ENCODE measurements around the gene GPRC5D. TPM values are rescaled to one million over a fixed set of nuclear protein-coding genes. Genes with fewer than 3 reads are reported as not detected.

Gene GPRC5D
- total RNA-seq, 2 donors from 2014 or later = not detected

DNA sequence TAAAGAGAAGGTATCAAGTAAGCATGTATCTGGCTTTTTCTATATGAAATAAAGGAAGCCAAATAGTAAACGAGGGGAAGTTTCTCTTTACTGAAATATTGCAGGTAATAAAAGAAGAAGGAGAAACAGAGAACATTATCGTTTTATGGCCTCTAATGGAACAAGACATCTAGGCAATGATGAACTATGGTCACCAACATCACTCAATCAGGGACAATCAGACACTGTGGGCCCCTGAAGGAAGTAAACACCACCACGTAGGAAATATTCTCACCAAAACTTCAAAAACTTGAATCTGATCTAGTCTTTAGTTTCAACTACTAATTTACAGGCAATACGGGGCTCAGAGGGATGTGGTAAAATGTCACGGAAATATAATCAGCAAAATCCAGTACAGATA is 32.2 kb upstream of the GPRC5D start:
- intact Hi-C loops (cut with DNase I) = loop anchor here (5.0 to 10.0 kb wide), 2 partner anchors 67 to 149 kb away; no protein-coding TSS in a partner anchor
- no peak for DNase-seq (ENCODE audit: low spot score)

DNA sequence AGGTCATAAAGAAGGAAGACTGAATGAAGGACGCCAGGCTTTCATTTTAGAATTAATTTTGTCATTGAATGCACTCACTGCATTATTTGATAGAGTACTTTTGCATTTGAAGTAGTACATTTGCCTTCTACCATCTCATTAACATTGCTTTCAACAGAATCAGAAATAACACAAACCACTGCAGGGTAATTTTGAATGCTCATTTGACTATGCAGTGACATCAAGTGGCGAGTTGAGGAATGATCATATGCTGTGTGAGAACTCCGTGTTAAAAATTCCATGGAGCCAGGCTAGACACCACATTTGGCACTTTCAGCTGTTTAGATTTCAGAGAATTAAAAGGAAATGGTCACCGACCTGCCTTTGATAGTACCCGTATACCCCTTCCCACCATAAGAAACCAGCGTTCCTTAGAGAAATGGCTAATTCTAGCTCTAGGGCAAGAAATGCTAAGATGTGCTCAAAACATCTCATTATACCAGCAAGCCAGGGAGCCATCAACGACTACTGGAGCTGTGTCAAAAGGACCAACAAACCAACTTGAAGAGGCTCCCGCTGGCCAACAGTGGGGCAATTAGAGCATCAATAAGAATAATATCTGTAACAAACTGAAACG is 31.6 kb upstream of the GPRC5D start:
- intact Hi-C loops (cut with DNase I) = loop anchor here (5.0 to 10.0 kb wide), 2 partner anchors 66 to 149 kb away; no protein-coding TSS in a partner anchor
- DNase-seq (ENCODE audit: low spot score) = no peak

DNA sequence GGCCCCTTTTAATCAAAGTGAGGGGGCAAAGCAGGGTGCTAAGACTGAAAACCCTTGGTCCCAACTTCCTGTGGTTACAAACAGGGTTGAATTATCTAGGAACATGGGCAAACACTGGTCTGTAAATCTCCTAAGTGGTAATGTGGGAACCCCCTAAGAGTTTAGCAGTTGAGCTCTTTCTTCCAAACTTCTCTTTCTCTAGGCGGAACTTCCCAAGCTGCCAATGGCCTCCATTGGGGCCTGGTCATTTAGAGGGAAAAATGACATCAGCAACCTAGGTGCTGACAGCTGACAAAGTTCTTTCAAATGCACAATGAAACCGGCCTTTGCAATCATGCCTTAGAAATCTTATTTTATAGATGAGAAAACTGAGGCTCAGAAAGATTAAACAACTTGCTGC is 30.4 kb upstream of the GPRC5D start:
- intact Hi-C loops (cut with DNase I) = loop anchor here (5.0 to 10.0 kb wide), 2 partner anchors 65 to 148 kb away; no protein-coding TSS in a partner anchor
- no peak for DNase-seq (ENCODE audit: low spot score)

DNA sequence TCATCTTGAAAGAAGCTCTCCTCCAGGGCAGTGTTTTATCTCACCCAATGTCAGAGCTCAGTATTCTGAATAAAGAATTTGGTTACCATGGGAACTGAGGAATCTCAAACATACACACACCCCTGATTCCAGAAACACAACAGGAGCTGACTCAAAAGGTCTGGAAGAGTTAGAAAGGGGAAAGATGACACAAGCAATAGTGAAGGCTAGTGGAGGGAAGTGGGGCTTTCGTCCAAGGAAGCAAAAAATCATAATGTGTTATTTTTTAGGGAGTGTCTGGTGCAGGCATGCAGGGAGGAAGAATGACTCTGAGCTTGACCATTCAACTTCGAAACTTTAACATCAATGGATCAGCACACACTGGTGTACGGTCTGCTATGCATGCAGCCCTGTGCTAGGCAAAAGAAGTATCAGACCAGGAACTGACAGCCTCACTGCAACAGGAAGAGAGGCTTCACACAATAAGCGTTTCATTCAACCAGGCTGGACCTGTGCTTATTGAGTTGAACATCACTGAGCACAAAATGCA is 27.8 kb upstream of the GPRC5D start:
- intact Hi-C loops (cut with DNase I) = loop anchor here (5.0 to 10.0 kb wide), 2 partner anchors 62 to 145 kb away; no protein-coding TSS in a partner anchor
- no peak for DNase-seq (ENCODE audit: low spot score)

DNA sequence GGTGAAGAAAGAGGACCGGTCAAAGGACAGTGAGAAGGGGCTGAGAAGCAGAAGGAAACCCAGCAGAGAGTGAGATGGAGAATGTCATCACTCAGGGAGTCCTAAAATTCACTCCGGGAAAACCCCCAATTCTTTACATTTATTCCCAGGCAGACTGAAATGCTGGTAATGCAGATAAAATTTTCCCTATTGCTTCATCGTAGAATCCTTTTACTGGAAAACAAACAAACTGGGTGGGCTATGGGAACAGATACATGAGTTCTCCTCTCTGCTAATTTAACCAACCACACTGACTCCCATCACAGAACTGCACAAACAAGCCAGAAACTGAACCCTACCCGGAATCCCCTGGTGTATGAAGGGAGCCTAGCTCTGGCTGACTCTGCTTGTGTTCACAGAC is 27.2 kb upstream of the GPRC5D start:
- intact Hi-C loops (cut with DNase I) = no loop called here
- DNase-seq (ENCODE audit: low spot score) = no peak

DNA sequence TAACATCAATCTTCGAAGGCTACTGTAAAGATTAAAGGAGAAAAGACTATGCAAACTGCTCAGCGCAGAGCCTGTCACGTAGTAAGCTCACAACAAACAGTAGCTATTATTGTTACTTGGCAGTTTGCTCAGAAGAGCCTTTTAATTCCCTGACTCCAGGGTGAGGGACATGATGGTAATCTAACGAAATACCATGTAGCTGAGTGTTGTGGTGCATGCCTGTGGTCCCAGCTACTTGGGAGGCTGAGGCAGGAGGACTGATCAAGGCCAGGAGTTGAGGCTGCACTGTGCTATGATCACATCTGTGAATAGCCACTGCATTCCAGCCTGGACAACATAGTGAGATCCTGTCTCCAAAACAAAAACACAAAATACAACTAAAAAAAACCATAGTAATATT is 25.3 kb upstream of the GPRC5D start:
- intact Hi-C loops (cut with DNase I) = no loop called here
- DNase-seq (ENCODE audit: low spot score) = no peak

DNA sequence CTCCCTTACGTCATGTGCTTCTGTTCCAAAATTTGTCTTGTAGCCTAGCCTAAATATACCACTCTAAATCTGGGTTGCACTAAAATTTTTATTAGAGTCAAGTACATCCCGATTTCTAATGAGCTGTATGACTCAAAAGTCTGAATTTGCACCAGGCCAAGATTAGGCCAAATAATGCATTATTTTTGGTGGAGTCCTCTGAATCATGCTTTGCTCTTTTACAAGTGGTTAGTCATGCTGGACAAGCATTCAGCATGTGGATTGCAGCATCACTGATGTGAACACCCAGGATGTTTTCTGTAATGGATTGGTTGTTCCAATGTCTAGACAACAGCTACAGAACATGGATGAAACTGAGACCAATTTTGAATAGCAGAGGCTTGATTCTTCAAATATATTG is 24.4 kb upstream of the GPRC5D start:
- intact Hi-C loops (cut with DNase I) = no loop called here

DNA sequence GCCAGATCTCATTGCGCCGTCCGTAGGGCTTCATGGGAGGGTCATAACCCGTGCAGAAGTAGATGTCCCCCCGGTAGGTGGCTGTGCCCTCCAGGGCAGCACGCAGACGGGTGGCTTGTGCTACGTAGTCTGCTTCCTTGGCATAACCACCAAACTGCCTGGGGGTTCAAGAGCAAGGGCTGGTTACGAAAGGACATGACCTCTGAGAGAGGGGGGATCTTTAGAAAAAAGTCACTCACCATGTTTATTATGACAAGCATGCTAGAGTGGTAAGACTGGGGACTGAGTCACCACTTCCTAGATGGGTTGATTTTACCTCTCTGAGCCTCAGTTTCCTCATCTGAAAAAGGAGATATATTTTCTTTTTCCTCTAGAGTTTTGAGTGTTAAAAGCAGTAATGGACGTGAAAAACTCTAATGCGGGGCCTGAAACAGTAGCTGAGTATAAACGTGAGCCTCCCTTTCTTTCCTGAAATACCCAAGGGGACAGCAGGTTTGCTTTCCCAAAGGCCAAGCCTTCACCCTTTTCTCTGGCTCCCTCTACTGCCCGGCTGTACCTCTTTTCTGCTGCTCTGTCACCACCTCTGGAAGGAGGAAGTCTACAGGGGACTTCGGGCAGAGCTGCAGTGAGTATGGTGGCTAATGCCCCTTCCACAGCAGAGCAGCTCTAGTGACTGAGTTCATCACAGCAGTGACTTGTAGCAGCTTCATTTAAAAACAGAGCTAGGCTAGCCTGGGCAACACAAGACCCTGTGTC is 23.5 kb upstream of the GPRC5D start:
- intact Hi-C loops (cut with DNase I) = no loop called here

More for the DNA sequence above, 24.4 kb upstream of the GPRC5D start:
- DNase-seq (ENCODE audit: low spot score) = no peak

DNA sequence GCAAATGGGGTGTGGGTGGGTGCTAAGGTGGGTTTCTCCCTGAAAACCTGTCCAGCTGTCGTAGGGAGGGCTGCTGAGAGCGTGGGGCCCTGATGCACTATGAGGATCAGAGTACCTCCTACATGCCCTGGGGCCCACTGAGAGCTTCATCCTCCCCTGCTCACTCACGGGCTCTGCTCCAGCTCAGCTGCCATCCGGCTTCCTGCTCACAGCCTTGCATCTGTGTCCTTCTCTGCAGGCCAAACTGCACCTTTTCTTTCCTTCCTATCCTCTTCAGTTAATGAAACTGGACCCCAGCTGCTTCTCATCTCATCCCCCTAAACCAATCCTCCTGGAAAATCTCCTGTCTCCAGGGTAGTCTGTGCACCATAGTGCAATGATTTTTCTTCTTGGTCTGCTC is 22.2 kb upstream of the GPRC5D start:
- intact Hi-C loops (cut with DNase I) = no loop called here
- DNase-seq (ENCODE audit: low spot score) = no peak

More for the DNA sequence above, 23.5 kb upstream of the GPRC5D start:
- no peak for DNase-seq (ENCODE audit: low spot score)

DNA sequence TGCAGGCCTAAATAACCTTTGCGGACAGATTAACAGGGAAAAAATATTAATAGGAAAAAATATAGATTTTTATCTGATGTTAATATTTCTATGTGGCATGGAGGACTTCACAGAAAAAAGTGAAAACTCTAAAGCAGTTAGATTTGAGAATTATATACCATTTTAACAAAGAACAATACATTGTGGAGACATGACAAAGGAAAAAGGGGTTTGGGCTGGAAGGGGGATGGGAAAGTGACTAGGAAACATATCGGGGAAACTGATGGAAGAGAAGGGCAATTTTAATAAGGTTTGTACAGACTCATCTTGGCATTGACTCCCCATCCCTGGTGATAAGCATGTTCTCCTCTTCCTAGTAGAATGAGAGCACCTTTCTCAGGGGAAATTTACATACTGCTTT is 21.0 kb upstream of the GPRC5D start:
- intact Hi-C loops (cut with DNase I) = no loop called here

DNA sequence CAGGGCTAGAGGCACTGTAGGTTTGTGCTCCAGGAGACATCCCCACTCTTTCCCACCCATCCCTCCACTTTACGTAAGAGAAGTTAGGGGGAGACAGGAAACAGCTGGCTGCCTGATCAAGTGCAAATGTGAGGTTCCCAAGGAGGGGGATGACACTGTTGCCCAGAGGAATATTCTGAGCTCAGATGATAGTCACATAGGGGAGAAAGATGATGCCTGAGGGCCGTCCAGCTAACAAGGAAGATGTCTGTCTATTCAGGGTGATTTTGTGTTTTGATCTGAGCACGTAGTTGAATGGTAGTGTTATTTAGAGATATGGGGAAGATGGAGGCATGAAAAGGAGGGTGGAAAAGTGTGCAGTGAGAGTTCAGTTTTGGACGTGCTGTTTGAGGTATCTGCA is 13.9 kb upstream of the GPRC5D start:
- no peak for DNase-seq (ENCODE audit: low spot score)
- intact Hi-C loops (cut with DNase I) = no loop called here

More for the DNA sequence above, 21.0 kb upstream of the GPRC5D start:
- DNase-seq (ENCODE audit: low spot score) = no peak

DNA sequence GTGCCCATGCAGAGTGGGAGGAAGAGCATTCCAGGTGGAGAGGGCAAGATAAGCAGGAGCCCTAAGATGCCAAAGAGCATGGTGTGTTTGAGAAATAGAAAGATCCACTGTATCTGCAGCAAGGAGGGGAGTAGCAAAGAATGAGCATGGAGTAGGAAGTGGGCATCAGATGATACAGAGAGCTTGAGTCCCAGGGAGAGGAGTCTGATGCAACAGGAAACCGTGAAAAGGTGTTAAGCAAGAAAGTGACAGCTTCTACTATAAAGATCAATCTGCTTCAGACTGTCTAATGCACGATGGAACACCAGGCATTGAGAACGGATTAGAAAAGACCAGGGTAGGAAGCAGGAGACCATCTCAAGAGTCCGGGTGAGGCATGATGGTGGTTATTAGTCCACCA is 12.3 kb upstream of the GPRC5D start:
- no peak for DNase-seq (ENCODE audit: low spot score)
- intact Hi-C loops (cut with DNase I) = no loop called here

DNA sequence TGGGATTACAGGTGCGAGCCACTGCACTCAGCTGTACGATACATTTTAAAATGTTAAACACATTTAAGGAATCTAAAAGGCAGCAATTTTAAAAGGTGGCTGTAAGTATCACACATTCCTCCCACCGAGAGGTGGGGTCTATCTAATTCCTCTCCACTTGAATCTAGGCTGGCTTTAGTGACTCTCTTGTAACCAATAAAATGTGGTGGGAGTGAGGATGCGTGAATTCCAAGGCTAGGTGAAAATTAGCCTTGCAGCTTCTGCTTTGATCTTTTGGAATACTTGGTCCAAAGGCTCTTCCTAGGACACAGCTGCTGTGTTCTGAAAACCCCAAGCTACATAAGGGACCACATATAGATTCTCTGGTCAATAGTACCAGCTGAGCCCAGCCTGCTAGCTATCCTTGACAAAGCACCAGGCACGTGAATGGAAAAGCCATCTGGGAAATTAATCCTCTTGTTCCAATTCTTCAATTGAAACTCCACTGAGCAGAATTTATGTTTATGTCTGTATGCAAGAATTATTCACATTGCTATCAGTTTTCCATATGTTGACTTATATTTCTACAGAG is 8.8 kb upstream of the GPRC5D start:
- intact Hi-C loops (cut with DNase I) = no loop called here
- DNase-seq (ENCODE audit: low spot score) = no peak

DNA sequence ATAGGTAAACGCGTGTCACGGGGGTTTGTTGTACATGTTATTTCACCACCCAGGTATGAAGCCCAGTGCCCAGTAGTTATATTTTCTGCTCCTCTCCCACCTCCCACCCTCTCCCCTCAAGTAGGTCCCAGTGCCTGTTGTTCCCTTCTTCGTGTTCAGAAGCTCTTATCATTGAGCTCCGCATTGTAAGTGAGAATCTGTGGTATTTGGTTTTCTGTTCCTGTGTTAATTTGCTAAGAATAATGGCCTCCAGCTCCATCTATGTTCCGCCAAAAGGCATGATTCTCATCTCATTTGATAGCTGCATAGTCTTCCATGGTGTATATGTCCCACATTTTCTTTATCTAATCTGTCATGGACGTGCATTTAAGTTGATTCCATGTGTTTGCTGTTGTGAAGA is 6.9 kb upstream of the GPRC5D start:
- DNase-seq (ENCODE audit: low spot score) = no peak
- intact Hi-C loops (cut with DNase I) = no loop called here

DNA sequence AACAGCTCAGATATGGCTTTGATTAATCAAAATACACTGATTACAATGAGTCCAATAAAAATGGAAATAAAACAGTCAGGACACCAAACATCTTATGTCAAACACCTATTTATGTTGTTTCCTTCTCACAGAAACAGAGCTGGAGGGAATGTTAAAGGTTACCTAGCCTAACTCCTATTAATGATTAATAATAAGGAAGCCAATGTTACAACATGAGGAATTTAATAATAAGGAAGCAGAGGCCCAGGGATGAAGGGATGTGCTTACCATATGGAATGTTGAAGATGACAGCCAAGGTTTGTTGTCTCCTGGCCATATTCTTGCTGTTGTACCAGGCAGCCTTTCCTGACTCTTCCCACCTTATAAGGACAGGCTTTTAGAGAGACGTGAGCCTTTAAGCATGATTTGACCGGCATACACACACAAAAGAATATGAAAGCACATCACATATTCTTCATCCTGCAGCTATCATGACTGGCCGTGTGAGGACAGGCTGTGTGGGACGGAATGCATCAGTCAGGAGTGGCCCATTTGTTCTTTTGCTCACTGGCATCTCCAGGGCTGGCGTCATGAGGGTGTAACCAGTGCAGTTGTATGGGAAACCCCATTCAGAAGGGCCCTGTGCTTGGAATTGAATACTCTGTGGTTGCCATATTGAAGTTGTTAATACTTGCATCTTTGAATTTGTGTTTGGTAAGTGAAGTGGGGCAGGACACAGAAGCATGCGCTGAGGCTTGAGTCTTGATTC is 3.1 kb upstream of the GPRC5D start:
- intact Hi-C loops (cut with DNase I) = no loop called here
- DNase-seq (ENCODE audit: low spot score) = no peak

DNA sequence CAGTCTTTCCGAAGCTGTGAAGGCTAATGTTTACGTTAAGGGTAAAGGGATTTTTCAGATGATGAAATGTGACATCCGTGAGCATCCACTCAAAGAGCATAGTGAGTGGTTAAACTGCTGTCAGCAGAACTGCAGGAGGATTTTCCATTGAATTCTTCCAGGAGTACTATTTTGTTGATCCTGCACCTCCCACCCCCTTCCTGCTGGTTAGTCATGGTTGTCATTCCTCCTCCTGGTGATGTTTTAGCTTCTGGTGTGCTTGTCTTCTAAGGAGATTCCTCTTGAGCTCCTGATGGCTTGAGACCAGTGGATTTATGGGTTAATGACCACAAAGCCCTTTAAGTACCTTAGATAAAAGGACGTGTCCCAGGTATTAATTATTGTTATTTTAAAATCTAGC is 2.4 kb upstream of the GPRC5D start:
- intact Hi-C loops (cut with DNase I) = no loop called here
- DNase-seq (ENCODE audit: low spot score) = no peak

DNA sequence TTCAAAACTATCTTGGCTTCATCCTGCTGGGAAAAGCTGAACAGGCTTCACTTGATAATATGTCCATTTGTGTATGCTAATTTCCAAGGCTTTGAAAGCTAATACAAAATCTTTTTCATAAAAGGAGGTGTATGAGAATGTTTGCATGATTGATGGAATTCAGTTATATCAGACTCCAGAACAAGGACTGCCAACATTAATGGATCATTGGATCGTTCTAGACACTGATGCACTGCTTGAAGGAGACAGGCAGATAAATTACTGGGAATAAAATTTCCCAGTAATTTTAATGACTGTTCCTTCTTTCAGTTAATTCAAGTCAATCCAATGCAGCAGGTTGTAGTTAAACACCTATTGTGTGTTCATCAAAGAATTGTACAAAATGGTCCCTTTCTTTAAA is 466 bp downstream of the GPRC5D start:
- intact Hi-C loops (cut with DNase I) = no loop called here
- DNase-seq (ENCODE audit: low spot score) = no peak

DNA sequence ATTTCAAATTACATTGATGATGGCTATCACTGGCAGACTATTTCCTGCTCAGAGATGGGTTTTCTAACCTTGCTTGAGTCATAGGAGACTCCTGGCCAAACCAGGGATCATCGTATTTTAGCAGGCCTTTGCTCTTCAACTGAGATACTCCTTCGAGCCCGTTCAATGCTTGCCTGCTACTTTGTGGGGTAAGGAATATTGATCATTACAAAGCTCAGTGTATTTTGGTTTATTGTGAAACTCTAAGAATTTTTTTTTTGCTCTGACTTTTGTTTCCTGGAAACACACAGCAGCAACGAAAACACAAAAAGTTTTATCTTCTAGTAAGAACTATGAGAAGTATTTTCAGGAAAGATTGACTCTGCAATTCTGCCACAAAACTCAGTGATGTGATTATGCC is 4.1 kb downstream of the GPRC5D start:
- intact Hi-C loops (cut with DNase I) = loop anchor here in 1 of 2 donors (10.0 kb wide), 1 partner anchor 567 kb away; no protein-coding TSS in a partner anchor

DNA sequence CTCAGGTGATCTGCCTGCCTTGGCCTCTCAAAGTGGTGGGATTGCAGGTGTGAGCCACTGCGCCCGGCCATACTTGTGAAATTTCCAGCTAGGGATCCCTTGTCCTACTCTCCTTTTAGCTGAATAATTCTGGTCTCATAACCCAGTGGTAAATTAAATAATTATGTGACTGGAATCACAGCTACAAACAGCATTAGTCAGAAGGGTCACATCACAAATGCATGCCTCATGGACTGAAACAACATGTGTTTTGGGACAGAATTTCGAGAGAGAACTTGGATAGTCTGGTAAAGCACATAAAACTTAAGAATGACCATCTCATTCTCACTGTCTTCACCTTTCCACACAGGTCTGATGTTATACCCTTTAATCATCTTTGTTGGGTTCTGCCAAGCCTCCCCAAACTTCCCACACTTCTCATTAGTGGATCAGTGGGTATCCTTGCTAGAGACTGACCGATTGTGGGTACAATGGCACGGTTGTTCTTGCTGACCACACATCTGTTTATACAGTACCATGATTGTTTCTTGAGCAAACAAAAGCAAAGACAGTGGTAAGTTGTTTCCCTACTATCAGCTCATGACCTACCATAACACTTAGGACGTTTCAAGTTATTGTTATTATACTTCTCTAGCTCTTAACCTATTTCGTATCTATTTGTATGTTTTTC is 5.1 kb downstream of the GPRC5D start:
- DNase-seq (ENCODE audit: low spot score) = no peak
- intact Hi-C loops (cut with DNase I) = loop anchor here in 1 of 2 donors (10.0 kb wide), 1 partner anchor 568 kb away; no protein-coding TSS in a partner anchor

More for the DNA sequence above, 4.1 kb downstream of the GPRC5D start:
- no peak for DNase-seq (ENCODE audit: low spot score)
